H1 (cell line): ENCODE data around the gene KRT78. TPM values are rescaled to one million over a fixed set of nuclear protein-coding genes. Genes with fewer than 3 reads are reported as not detected.

Source experiments
- CTCF ChIA-PET: fragments of 300-600 bp; sonication (Branson Sonifier 250); formaldehyde crosslinking; loops from one replicate; lab custom pipeline; 2021; ENCODE audit not compliant: partially characterized antibody; lab: Charles Lee
- POLR2A ChIA-PET: fragments of 300-600 bp; sonication (Branson Sonifier 250); formaldehyde crosslinking; loops from one replicate; lab custom pipeline; 2021; ENCODE audit warnings: inconsistent platforms; ENCODE audit not compliant: partially characterized antibody; lab: Charles Lee
- DNase-seq, 2 experiments: peaks; one replicate each; pipeline versions ENCODE4 v3.0.0 to v3.0.0-alpha.2; 2010 to 2022; ENCODE audit warnings: low spot score in 2 of 2, low read depth in 1 of 2, mixed read lengths in 1 of 2
- FAIRE-seq: peaks from 2 replicates; lab custom pipeline; 2011; peaks lifted over from hg19 to GRCh38; lab: Jason Lieb, UNC
- H2AFZ ChIP-seq: 2 replicates; pipeline ENCODE4 v1.8.1; 2012; ENCODE audit warnings: low read length, inconsistent platforms
- H2AK5ac ChIP-seq: 2 replicates; pipeline ENCODE4 v1.6.1; 2013; ENCODE audit warnings: low read depth, low read length
- H2BK120ac ChIP-seq: replicated peaks from 2 replicates; pipeline ENCODE3; 2013; ENCODE audit warnings: low read depth, low read length, inconsistent platforms
- H2BK12ac ChIP-seq: 2 replicates; pipeline ENCODE4 v1.6.1; 2013; ENCODE audit warnings: low read depth, low read length
- H2BK15ac ChIP-seq: 2 replicates; pipeline ENCODE4 v1.6.1; 2013; ENCODE audit warnings: low read length
- H2BK20ac ChIP-seq: 2 replicates; pipeline ENCODE4 v1.6.1; 2013; ENCODE audit warnings: low read length
- H2BK5ac ChIP-seq: 2 replicates; pipeline ENCODE4 v1.6.1; 2013; ENCODE audit warnings: low read depth, low read length
- H3K14ac ChIP-seq: 2 replicates; pipeline ENCODE4 v1.6.1; 2013; ENCODE audit warnings: inconsistent platforms; ENCODE audit not compliant: insufficient read length
- H3K18ac ChIP-seq: 2 replicates; pipeline ENCODE4 v1.6.1; 2013; ENCODE audit warnings: low read length; ENCODE audit errors: extremely low read depth
- H3K23ac ChIP-seq: 2 replicates; pipeline ENCODE4 v1.6.1; 2013; ENCODE audit warnings: inconsistent platforms; ENCODE audit not compliant: insufficient read length
- H3K23me2 ChIP-seq: 2 replicates; pipeline ENCODE4 v1.6.1; 2013; ENCODE audit warnings: low read depth, low read length
- H3K27ac ChIP-seq: 2 replicates; pipeline ENCODE4 v1.6.1; 2011; ENCODE audit warnings: low read depth, low read length, inconsistent platforms
- H3K27me3 ChIP-seq, 4 experiments: replicated peaks in 1 of 4; 1 replicate in 1 of 4; 2 replicates in 3 of 4; pipeline versions ENCODE4 v1.6.1 to v1.8.1; 2011 to 2013; ENCODE audit warnings: low read length in 3 of 4, mild to moderate bottlenecking in 3 of 4, inconsistent platforms in 2 of 4, mixed read lengths in 2 of 4, moderate library complexity in 1 of 4; ENCODE audit not compliant: control insufficient read depth in 3 of 4, insufficient read depth in 3 of 4; ENCODE audit errors: extremely low read depth in 1 of 4
- H3K36me3 ChIP-seq, 4 experiments: 2 replicates each; pipeline versions ENCODE4 v1.6.1 to v1.8.1; 2011 to 2013; ENCODE audit warnings: mild to moderate bottlenecking in 4 of 4, low read length in 3 of 4, moderate library complexity in 2 of 4, control low read depth in 1 of 4, inconsistent platforms in 1 of 4; ENCODE audit not compliant: insufficient read depth in 4 of 4, control insufficient read depth in 2 of 4
- H3K4ac ChIP-seq: replicated peaks from 2 replicates; pipeline ENCODE3; 2013; ENCODE audit warnings: low read length, low read depth, mixed read lengths, inconsistent platforms; ENCODE audit not compliant: insufficient read length
- H3K4me1 ChIP-seq, 4 experiments: replicated peaks in 1 of 4; 1 replicate in 1 of 4; 2 replicates in 3 of 4; pipeline versions ENCODE4 v1.6.1 to v1.8.1; 2011 to 2013; ENCODE audit warnings: low read length in 3 of 4, inconsistent platforms in 2 of 4, mixed read lengths in 1 of 4; ENCODE audit not compliant: insufficient read depth in 4 of 4, control insufficient read depth in 3 of 4
- H3K4me2 ChIP-seq, 2 experiments: 2 replicates each; pipeline versions ENCODE4 v1.6.1 to v1.8.1; 2011 to 2013; ENCODE audit warnings: low read depth in 2 of 2, low read length in 2 of 2, control low read depth in 1 of 2, inconsistent platforms in 1 of 2, mild to moderate bottlenecking in 1 of 2; ENCODE audit not compliant: insufficient read depth in 1 of 2
- H3K4me3 ChIP-seq, 4 experiments: fragments of 200-600, 300-600 bp in 1 of 4; sonication (generic), shearing (Covaris generic), sonication (Bioruptor Twin) in 1 of 4; 2 replicates each; pipeline versions ENCODE4 v1.5.1 to v1.8.1; 2011 to 2016; ENCODE audit warnings: low read length in 4 of 4, low read depth in 3 of 4, control low read depth in 2 of 4, inconsistent platforms in 2 of 4, mild to moderate bottlenecking in 2 of 4, mixed read lengths in 1 of 4, moderate library complexity in 1 of 4; ENCODE audit not compliant: insufficient read depth in 2 of 4; ENCODE audit errors: extremely low read depth in 1 of 4
- H3K56ac ChIP-seq: replicated peaks from 2 replicates; pipeline ENCODE3; 2013; ENCODE audit warnings: low read depth, mild to moderate bottlenecking, mixed read lengths, low read length, inconsistent platforms; ENCODE audit not compliant: insufficient read length
- H3K79me1 ChIP-seq: 2 replicates; pipeline ENCODE4 v1.6.1; 2013; ENCODE audit warnings: low read depth, low read length, control low read depth
- H3K79me2 ChIP-seq, 2 experiments: 2 replicates each; pipeline versions ENCODE4 v1.6.1 to v1.8.1; 2012 to 2013; ENCODE audit warnings: low read length in 2 of 2, mild to moderate bottlenecking in 2 of 2, inconsistent platforms in 1 of 2; ENCODE audit not compliant: insufficient read depth in 2 of 2, control insufficient read depth in 1 of 2
- H3K9ac ChIP-seq, 4 experiments: replicated peaks in 1 of 4; 1 replicate in 1 of 4; 2 replicates in 3 of 4; pipeline versions ENCODE4 v1.6.1 to v1.8.1; 2011 to 2013; ENCODE audit warnings: low read depth in 3 of 4, low read length in 3 of 4, control low read depth in 2 of 4, mild to moderate bottlenecking in 2 of 4, moderate library complexity in 2 of 4, inconsistent platforms in 1 of 4; ENCODE audit errors: extremely low read depth in 1 of 4
- H3K9me3 ChIP-seq, 2 experiments: 2 replicates each; pipeline versions ENCODE4 v1.6.1 to v1.8.1; 2012 to 2013; ENCODE audit warnings: mild to moderate bottlenecking in 2 of 2, moderate library complexity in 2 of 2, control low read depth in 1 of 2, inconsistent platforms in 1 of 2, low read depth in 1 of 2, low read length in 1 of 2, mixed read lengths in 1 of 2; ENCODE audit not compliant: insufficient read depth in 2 of 2
- H4K20me1 ChIP-seq, 2 experiments: replicated peaks in 1 of 2; 2 replicates each; pipeline versions ENCODE3 to v1.8.1; 2011 to 2013; ENCODE audit warnings: inconsistent platforms in 2 of 2, low read length in 2 of 2, mild to moderate bottlenecking in 1 of 2; ENCODE audit not compliant: insufficient read depth in 2 of 2, control insufficient read depth in 1 of 2
- H4K5ac ChIP-seq: 2 replicates; pipeline ENCODE4 v1.6.1; 2013; ENCODE audit warnings: low read length, low read depth, mixed read lengths, inconsistent platforms; ENCODE audit not compliant: insufficient read length
- H4K8ac ChIP-seq: 2 replicates; pipeline ENCODE4 v1.8.0; 2013; ENCODE audit warnings: mild to moderate bottlenecking, moderate library complexity, low read length, inconsistent platforms; ENCODE audit not compliant: insufficient read depth; ENCODE audit errors: extremely low read depth
- H4K91ac ChIP-seq: replicated peaks from 2 replicates; pipeline ENCODE3; 2013; ENCODE audit warnings: low read length, mixed read lengths, inconsistent platforms; ENCODE audit not compliant: insufficient read length
- CHD1 ChIP-seq: IDR thresholded peaks from 2 replicates; pipeline ENCODE4 v1.6.1; 2012; ENCODE audit warnings: low read depth, low read length, improper control_type of control experiment
- CTBP2 ChIP-seq: IDR thresholded peaks from 2 replicates; pipeline ENCODE4 v1.7.0; 2011; ENCODE audit warnings: borderline replicate concordance, mild to moderate bottlenecking, moderate library complexity, mixed read lengths, low read length; ENCODE audit not compliant: insufficient read depth, insufficient read length
- EZH2 ChIP-seq: fragments of 200-600 bp; sonication (generic); IDR thresholded peaks from 2 replicates; pipeline ENCODE4 v1.7.1; 2012; ENCODE audit warnings: low read depth, mild to moderate bottlenecking, moderate library complexity, low read length, inconsistent platforms; ENCODE audit not compliant: severe bottlenecking
- PHF8 ChIP-seq: fragments of 200-600 bp; sonication (generic); conservative IDR thresholded peaks from 2 replicates; pipeline ENCODE4 v1.7.1; 2012; ENCODE audit warnings: low read depth, mild to moderate bottlenecking, inconsistent platforms, low read length, moderate library complexity
- SP2 ChIP-seq: IDR thresholded peaks from 2 replicates; pipeline ENCODE4 v1.6.1; 2012; ENCODE audit warnings: mild to moderate bottlenecking, low read length, inconsistent platforms
- WGBS, 2 experiments: shearing (Covaris generic) in 1 of 2; methylation state at CpG; one replicate each; pipeline versions ENCODE4 v1.1.6 to v1.1.7; 2013 to 2015; ENCODE audit warnings: low lambda C conversion rate in 2 of 2, mixed read lengths in 2 of 2, inconsistent platforms in 1 of 2, low coverage in 1 of 2, missing lambda C conversion rate in 1 of 2; ENCODE audit not compliant: insufficient replicate concordance in 2 of 2, insufficient coverage in 1 of 2, insufficient read length in 1 of 2; ENCODE audit errors: extremely low coverage in 1 of 2, missing lambda C conversion rate in 1 of 2; 5-methylcytosine and 5-hydroxymethylcytosine counted together
- polyA plus RNA-seq, 7 experiments: library from polyadenylated mRNA; depleted of rRNA in 3 of 7; stranded (reverse) in 5 of 7; unstranded in 2 of 7; fragments of >200 nt in 5 of 7; fragments of 200-250 nt in 2 of 7; gene quantifications; 1 replicate in 5 of 7; 2 replicates in 1 of 7; 4 replicates in 1 of 7; pipeline versions ENCODE4 v1.2.1 to v1.2.3, GENCODE V29; 2011 to 2013; ENCODE audit warnings: missing spikeins in 2 of 7, mixed read lengths in 2 of 7
- total RNA-seq: library from RNA; stranded (reverse); fragmentation: NEBNext Ultra II Directional; extraction: Animal tissue kit (Norgen Biotek cat#: 25700); gene quantifications from 2 replicates; pipeline ENCODE4 v1.2.1, GENCODE V29; 2021

Gene KRT78
- total and polyA plus RNA-seq, 2 of the 8 experiments (the other 6 are each of a cell fraction or from before 2014, with no cell fraction given) = not detected

GRCh38 chr12:52796429-52796794 lies 52.4 kb downstream of the KRT78 start:
- CTCF ChIA-PET = interaction anchor here (0.9 to 2.1 kb wide), 12 partner anchors 10 to 401 kb away, joined by 3 to 7 read pairs (median 3); partner anchors contain the start of gene KRT79
- POLR2A ChIA-PET = interaction anchor here (1.2 kb wide), 1 partner anchor 33 kb away, joined by 3 read pairs; no protein-coding TSS in a partner anchor
- TF ChIP-seq CHD1 = no peak
- no peak for TF ChIP-seq PHF8
- TF ChIP-seq CTBP2 = no peak
- no peak for TF ChIP-seq SP2
- TF ChIP-seq EZH2 = no peak

More at GRCh38 chr12:52796429-52796794, 52.4 kb downstream of the KRT78 start:
- H3K14ac ChIP-seq = no peak overlapping the region
- no peak overlapping the region for H3K56ac ChIP-seq
- H3K23me2 ChIP-seq = no peaks in the 10 kb centered on the region
- H4K8ac ChIP-seq = no peak overlapping the region
- no peaks in the 10 kb centered on the region for H3K79me1 ChIP-seq
- no peak overlapping the region for H3K4me3 ChIP-seq
- peaks cover 0 to 11% (median 2%) of the 10 kb centered on the region in 4 experiments; a peak in 3 of 7 replicates for H3K4me1 ChIP-seq
- H3K27ac ChIP-seq = no peak overlapping the region
- DNase-seq (no peak), FAIRE-seq (no peak)
- H3K9ac ChIP-seq = no peak overlapping the region
- H3K9me3 ChIP-seq = no peaks in the 10 kb centered on the region; a peak in 1 of 4 replicates
- no peaks in the 10 kb centered on the region for H3K27me3 ChIP-seq
- no peak overlapping the region for H3K4me2 ChIP-seq
- H2BK20ac ChIP-seq = no peak overlapping the region
- H3K4ac ChIP-seq = no peak overlapping the region
- no peak overlapping the region for H2BK5ac ChIP-seq
- H2BK12ac ChIP-seq = no peak overlapping the region
- no peak overlapping the region for H2BK15ac ChIP-seq
- no peak overlapping the region for H2BK120ac ChIP-seq
- WGBS, 2 experiments = 92% methylated on average over 3 of the region's 3 CpGs; no CpG with 5 or more reads in 1 of the 2 experiments
- no peak overlapping the region for H3K18ac ChIP-seq
- no peaks in the 10 kb centered on the region for H3K79me2 ChIP-seq
- H3K36me3 ChIP-seq = no peaks in the 10 kb centered on the region
- H4K5ac ChIP-seq = no peak overlapping the region
- H4K91ac ChIP-seq = no peak overlapping the region
- no peak overlapping the region for H2AK5ac ChIP-seq
- H3K23ac ChIP-seq = no peak overlapping the region
- no peaks in the 10 kb centered on the region for H4K20me1 ChIP-seq
- no peak overlapping the region for H2AFZ ChIP-seq
